ENCODE data around the gene DNAL4.

DNA sequence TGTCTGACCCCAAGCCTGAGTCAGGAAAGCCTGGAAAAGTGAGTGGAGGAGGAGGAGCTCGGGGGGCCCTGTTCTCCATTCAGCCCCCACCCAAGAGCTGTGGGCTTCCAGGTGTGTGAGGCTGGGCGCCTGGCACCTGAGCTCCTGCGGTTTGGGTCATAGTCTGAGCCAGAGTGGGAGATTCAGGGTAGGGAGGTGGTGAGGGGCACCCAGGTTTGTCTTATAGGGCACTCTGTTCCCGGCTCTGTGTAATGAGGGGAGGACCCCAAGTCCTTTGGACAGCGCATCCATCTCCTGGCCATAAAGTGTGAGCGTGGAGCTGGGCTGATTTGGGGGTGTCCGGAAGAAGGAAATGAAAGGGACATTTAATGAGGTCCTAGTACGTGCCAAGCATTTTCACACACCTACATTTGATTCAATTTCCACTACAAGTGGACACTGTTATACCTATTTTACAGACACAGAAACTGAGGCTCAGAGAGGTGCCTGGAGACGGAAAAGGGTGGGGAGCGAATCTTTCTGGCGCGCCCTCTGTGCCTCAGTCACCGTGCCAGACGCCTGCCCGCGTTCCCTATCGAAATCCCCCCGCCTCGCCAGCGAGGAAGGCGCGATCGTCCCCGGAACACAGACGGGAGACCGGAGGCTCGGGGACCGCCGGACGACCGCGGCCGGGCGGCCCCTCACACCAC lies 48.7 kb upstream of the DNAL4 start:
- TF ChIP-seq POLR2A (IDR thresholded peaks at IDR 0.05; ENCODE audit: low read length): no peak
- TF ChIP-seq GATA1 (IDR thresholded peaks at IDR 0.05; ENCODE audit: low read depth, low read length): no peak
